ENCODE results near the gene GVQW3.
"Not testable (repeated sequence)": the region's sequence is repeated elsewhere in the genome, so short reads cannot be mapped to it uniquely, and the experiment has no call there.

The GVQW3 gene

GRCh38 chr11:76400967-76401366 is 19.8 kb downstream of the GVQW3 start:
- FAIRE-seq: no peak
- TF ChIP-seq POLR2A (IDR thresholded peaks at IDR 0.05; ENCODE audit: low read depth, low read length): no peak
- DNase-seq (ENCODE audit: insufficient read length, low spot score): no peak

DNA sequence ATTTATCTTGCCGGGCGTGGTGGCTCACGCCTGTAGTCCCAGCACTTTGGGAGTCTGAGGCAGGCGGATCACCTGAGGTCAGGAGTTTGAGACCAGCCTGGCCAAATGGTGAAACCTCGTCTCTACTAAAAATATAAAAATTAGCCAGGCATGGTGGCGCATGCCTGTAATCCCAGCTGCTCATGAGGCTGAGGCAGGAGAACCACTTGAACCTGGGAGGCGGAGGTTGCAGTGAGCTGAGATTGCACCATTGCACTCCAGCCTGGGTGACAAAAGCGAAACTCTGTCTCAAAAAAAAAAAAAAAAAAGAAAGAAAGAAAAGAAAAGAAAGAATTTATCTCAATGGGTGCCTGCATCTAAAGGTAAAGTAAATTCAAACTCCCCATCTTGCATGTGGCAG is 20.4 kb downstream of the GVQW3 start:
- not testable (repeated sequence) for DNase-seq (ENCODE audit: insufficient read length, low spot score); FAIRE-seq

DNA sequence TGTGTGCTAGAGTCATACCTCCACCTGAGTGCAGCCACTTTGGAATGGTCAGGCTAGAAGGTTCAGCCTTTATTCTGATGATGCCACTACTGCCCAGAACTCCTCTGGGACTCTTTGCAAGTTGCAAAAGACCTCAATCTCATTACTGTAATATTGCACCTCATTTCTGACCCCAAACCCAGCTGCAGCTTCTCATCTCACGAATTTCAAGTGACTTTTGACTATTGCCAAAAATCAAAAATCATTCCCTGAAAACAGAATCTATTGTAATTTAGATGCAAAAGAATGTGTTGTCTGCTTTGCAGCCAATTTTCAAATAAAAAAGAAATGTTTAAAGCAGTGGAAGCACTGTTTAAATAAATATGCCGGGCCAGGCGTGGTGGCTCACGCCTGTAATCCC is 25.2 kb downstream of the GVQW3 start:
- no peak for TF ChIP-seq POLR2A (IDR thresholded peaks at IDR 0.05; ENCODE audit: low read depth, low read length)
- FAIRE-seq (no peak), DNase-seq (ENCODE audit: insufficient read length, low spot score) (no peak)

GRCh38 chr11:76408171-76408965 is 27.2 kb downstream of the GVQW3 start:
- TF ChIP-seq POLR2A (IDR thresholded peaks at IDR 0.05; ENCODE audit: low read depth, low read length): no peak
- FAIRE-seq: no peak
- no peak for DNase-seq (ENCODE audit: insufficient read length, low spot score)

DNA sequence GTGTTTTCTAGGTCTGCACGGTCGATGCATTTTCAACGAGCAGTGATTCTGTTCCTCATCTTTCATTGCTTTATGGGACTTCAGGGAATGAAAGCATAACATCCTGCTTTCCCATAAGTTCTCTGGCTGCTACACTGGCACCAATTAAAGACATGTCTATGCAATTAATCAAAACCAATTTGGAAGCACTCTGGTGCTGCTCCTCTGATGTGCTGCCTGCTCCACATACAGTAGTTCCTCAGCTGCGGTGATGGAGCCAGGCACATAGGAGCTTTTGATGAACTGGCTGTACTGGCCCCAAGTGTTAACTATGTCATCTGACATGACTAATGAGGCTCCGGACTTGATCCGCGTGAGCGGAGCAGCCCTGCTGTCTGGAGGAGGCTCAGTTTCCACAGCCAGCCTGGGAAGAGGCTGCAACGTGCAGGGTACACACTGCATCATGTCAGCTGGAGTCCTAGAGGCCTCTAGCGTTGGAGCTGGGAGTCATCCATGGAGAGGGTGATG is 29.8 kb downstream of the GVQW3 start:
- no peak for DNase-seq (ENCODE audit: insufficient read length, low spot score)
- TF ChIP-seq POLR2A (IDR thresholded peaks at IDR 0.05; ENCODE audit: low read depth, low read length): no peak
- no peak for FAIRE-seq

DNA sequence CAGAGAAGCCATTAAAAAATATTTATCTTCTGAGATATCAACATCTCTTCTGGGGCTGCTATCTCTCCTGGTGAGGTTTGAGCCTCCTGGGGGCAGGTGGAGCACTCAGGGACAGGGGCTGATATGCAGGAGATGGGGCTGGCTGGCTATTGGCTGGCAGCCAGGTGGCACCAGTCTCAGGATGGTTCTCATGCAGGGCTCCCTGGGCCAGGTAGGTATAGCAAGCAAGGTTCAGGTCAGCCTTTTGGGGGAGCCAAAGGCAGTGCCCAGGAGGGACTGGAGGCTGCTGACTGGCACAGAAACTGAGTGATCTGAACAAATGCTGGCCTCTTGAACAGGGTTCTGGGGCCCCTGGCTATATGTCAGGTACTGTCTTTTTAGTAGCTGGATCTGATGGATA is 34.0 kb downstream of the GVQW3 start:
- TF ChIP-seq POLR2A (IDR thresholded peaks at IDR 0.05; ENCODE audit: low read depth, low read length): no peak
- no peak for DNase-seq (ENCODE audit: insufficient read length, low spot score)
- FAIRE-seq: no peak

- DNase-seq (ENCODE audit: insufficient read length, low spot score) (no peak), FAIRE-seq (no peak)
- no peak for TF ChIP-seq POLR2A (IDR thresholded peaks at IDR 0.05; ENCODE audit: low read depth, low read length)
These were observed 38.8 kb downstream of the GVQW3 start for GRCh38 chr11:76419896-76420295.

DNA sequence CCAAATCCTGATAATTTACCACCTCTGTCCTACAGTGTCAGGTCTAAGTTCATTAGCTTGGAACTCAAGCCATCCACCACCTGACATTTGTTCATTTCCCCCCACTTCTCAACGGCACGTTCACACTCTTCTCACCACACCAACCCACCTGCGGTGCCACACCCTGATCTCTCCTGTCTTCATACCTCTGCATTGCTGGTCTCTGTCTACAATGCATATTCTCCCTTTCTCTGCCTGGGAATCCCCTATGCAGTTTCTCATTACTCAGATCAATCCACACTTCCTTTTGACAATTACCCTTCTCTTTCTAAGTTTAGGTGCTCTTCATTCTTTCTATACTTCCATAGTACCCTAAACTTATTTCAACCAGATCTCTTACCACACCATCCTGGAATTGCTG is 43.3 kb downstream of the GVQW3 start:
- no peak for FAIRE-seq
- DNase-seq (ENCODE audit: insufficient read length, low spot score): no peak
- no peak for TF ChIP-seq POLR2A (IDR thresholded peaks at IDR 0.05; ENCODE audit: low read depth, low read length)

- TF ChIP-seq POLR2A (IDR thresholded peaks at IDR 0.05; ENCODE audit: low read depth, low read length): no peak
- DNase-seq (ENCODE audit: insufficient read length, low spot score) (no peak), FAIRE-seq (no peak)
These were observed 43.8 kb downstream of the GVQW3 start for GRCh38 chr11:76424891-76425290.

GRCh38 chr11:76426660-76427059 is 45.5 kb downstream of the GVQW3 start:
- FAIRE-seq (no peak), DNase-seq (ENCODE audit: insufficient read length, low spot score) (no peak)

GRCh38 chr11:76436020-76436419 is 54.9 kb downstream of the GVQW3 start:
- FAIRE-seq: no peak
- no peak for DNase-seq (ENCODE audit: insufficient read length, low spot score)
- TF ChIP-seq POLR2A (IDR thresholded peaks at IDR 0.05; ENCODE audit: low read depth, low read length): no peak

More at GRCh38 chr11:76426660-76427059, 45.5 kb downstream of the GVQW3 start:
- no peak for TF ChIP-seq POLR2A (IDR thresholded peaks at IDR 0.05; ENCODE audit: low read depth, low read length)

- TF ChIP-seq POLR2A (IDR thresholded peaks at IDR 0.05; ENCODE audit: low read depth, low read length): no peak
- DNase-seq (ENCODE audit: insufficient read length, low spot score) (no peak), FAIRE-seq (no peak)
These were observed 62.3 kb downstream of the GVQW3 start for GRCh38 chr11:76443268-76443980.

GRCh38 chr11:76444065-76444383 is 62.9 kb downstream of the GVQW3 start:
- DNase-seq (ENCODE audit: insufficient read length, low spot score) (no peak), FAIRE-seq (no peak)
- TF ChIP-seq POLR2A (IDR thresholded peaks at IDR 0.05; ENCODE audit: low read depth, low read length): no peak

- FAIRE-seq: peak; percentile 97
- DNase-seq (ENCODE audit: insufficient read length, low spot score): peak; percentile 88
- TF ChIP-seq POLR2A (IDR thresholded peaks at IDR 0.05; ENCODE audit: low read depth, low read length): peak; percentile 98
These were observed 63.4 kb downstream of the GVQW3 start, which contains the start of gene EMSY for GRCh38 chr11:76444384-76445120. EMSY (plus strand) TSS chr11:76445018; CDS start chr11:76446939, 1,921 bp downstream.
